Calu3 (cell line): Measurements from ENCODE around the gene SPATS1. TPM values are rescaled to one million over a fixed set of nuclear protein-coding genes. Genes with fewer than 3 reads are reported as not detected.
"Not testable (repeated sequence)": the region's sequence is repeated elsewhere in the genome, so short reads cannot be mapped to it uniquely, and the experiment has no call there.

ENCODE experiments used
- BruUV-seq: library from RNA; stranded (reverse); fragments of 400-500 nt; replicated peaks from 2 replicates; lab custom pipeline; 2021; lab: Mats Ljungman, UMichigan
- CTCF ChIA-PET: fragments of 300-600 bp; sonication (Branson Sonifier 250); formaldehyde crosslinking; loops from one replicate; lab custom pipeline; 2022; ENCODE audit warnings: antibody characterized with exemption; lab: Charles Lee
- DNase-seq: peaks from one replicate; pipeline ENCODE4 v3.0.0; 2022
- H3K27ac Mint-ChIP-seq: one replicate; pipeline ENCODE4 v1.8.0; 2022; ENCODE audit warnings: mixed read lengths; ENCODE audit not compliant: unreplicated experiment
- H3K27me3 Mint-ChIP-seq: one replicate; pipeline ENCODE4 v1.8.0; 2022; ENCODE audit warnings: mixed read lengths; ENCODE audit not compliant: unreplicated experiment
- H3K36me3 Mint-ChIP-seq: one replicate; pipeline ENCODE4 v1.8.0; 2022; ENCODE audit warnings: mild to moderate bottlenecking, moderate library complexity, mixed read lengths; ENCODE audit not compliant: insufficient read depth, unreplicated experiment
- H3K4me1 Mint-ChIP-seq: one replicate; pipeline ENCODE4 v1.8.0; 2022; ENCODE audit warnings: mild to moderate bottlenecking, low read depth, mixed read lengths; ENCODE audit not compliant: unreplicated experiment
- H3K4me3 Mint-ChIP-seq: one replicate; pipeline ENCODE4 v1.8.0; 2022; ENCODE audit warnings: mild to moderate bottlenecking, low read depth, moderate library complexity, mixed read lengths; ENCODE audit not compliant: unreplicated experiment
- H3K9me3 Mint-ChIP-seq: one replicate; pipeline ENCODE4 v1.8.0; 2022; ENCODE audit warnings: low read depth, mixed read lengths; ENCODE audit not compliant: unreplicated experiment
- intact Hi-C: fragments of 100-400 bp; cut with micrococcal nuclease; formaldehyde crosslinking; loops from one replicate; pipeline ENCODE4 v1.10.0; 2022; ENCODE audit not compliant: unreplicated experiment
- total RNA-seq: library from RNA; stranded (reverse); gene quantifications from 2 replicates; pipeline ENCODE4 v1.2.3, GENCODE V29; 2022
- TF ChIP-seq, protein P1 (sequence below): fragments of 200-600 bp; IDR thresholded peaks from one replicate; pipeline ENCODE4 v1.8.0; 2022; ENCODE audit warnings: antibody characterized with exemption; ENCODE audit not compliant: unreplicated experiment

The SPATS1 gene
- total RNA-seq, 1 experiment from 2014 or later, result not detected

DNA sequence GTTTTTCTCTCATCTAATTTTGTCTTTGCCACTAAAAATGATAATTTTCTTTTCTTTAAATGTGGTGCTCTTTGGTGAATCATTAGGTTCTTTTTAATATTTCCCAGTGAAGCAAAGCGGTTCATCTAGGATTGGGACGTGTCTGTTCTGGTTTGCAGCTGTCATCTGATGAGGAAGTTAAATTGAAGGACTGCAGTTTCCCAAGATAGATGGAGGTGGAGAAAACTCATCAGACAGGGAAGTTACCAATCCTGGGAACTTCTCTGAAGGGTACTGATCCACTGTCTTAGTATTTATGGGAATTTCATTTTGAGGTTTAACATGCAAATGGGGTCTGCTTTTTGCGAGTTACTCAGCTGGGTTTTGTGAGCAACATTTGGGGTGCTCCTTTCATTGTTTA lies 26.9 kb upstream of the SPATS1 start:
- CTCF ChIA-PET, result no interaction called here
- Mint-ChIP-seq H3K36me3 (peaks cover 15% of the 10 kb centered on the region), H3K4me3 (no peak overlapping the region), H3K27ac (no peak overlapping the region), H3K27me3 (peaks cover 61% of the 10 kb centered on the region), H3K9me3 (no peaks in the 10 kb centered on the region), H3K4me1 (peaks cover 10% of the 10 kb centered on the region)
- no peak for DNase-seq
- intact Hi-C loops, result no loop called here
- TF ChIP-seq, protein P1, sequence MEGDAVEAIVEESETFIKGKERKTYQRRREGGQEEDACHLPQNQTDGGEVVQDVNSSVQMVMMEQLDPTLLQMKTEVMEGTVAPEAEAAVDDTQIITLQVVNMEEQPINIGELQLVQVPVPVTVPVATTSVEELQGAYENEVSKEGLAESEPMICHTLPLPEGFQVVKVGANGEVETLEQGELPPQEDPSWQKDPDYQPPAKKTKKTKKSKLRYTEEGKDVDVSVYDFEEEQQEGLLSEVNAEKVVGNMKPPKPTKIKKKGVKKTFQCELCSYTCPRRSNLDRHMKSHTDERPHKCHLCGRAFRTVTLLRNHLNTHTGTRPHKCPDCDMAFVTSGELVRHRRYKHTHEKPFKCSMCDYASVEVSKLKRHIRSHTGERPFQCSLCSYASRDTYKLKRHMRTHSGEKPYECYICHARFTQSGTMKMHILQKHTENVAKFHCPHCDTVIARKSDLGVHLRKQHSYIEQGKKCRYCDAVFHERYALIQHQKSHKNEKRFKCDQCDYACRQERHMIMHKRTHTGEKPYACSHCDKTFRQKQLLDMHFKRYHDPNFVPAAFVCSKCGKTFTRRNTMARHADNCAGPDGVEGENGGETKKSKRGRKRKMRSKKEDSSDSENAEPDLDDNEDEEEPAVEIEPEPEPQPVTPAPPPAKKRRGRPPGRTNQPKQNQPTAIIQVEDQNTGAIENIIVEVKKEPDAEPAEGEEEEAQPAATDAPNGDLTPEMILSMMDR, result no peak
- no TSS peak for BruUV-seq

DNA sequence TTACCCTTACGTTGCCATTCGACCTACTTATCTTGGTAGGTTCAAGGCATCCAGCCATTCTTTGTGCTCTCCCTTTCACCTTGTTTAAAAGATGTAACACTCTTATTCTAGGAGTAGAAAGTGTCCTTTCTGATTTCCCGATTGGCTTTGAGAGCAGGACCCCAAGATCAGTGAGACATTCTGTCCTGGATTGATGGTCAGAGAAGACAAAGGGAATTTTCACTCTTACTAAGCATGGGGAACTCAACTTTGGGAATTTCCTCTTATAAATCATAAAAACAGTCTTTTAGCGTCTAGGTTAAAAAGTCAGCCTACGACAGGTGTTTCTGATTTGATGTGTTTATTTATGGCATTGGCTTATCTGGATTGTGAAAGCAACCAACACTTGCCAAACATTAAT lies 26.5 kb upstream of the SPATS1 start:
- intact Hi-C loops, result no loop called here
- BruUV-seq, result no TSS peak
- Mint-ChIP-seq H3K4me3 (no peak overlapping the region), H3K4me1 (peaks cover 10% of the 10 kb centered on the region), H3K27me3 (peaks cover 65% of the 10 kb centered on the region), H3K36me3 (peaks cover 15% of the 10 kb centered on the region), H3K27ac (no peak overlapping the region), H3K9me3 (no peaks in the 10 kb centered on the region)
- TF ChIP-seq, protein P1, result no peak
- DNase-seq, result no peak
- CTCF ChIA-PET, result no interaction called here

DNA sequence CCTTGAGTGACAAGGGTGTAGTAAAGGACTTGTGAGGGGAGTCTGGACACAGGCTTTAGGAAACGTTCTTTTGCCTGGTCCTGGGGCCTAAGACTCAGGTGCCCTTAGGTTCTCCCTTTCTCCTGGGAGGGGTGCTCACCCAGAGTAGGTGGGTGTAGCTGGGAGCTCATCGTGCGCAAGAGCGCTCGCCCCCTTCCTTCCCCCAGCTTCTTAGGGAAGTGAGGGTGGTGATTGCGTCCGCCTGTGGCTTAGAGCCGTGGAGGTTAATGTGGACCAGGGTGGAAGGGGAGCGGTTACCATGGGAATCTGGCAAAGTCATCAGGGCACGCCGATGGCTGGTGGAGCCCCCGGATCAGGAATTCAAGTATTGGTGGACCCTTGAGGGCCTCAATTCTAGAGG lies 26.0 kb upstream of the SPATS1 start:
- DNase-seq, result no peak
- Mint-ChIP-seq H3K9me3 (no peaks in the 10 kb centered on the region), H3K36me3 (peaks cover 15% of the 10 kb centered on the region), H3K4me3 (no peak overlapping the region), H3K4me1 (peaks cover 10% of the 10 kb centered on the region), H3K27ac (no peak overlapping the region), H3K27me3 (peaks cover 70% of the 10 kb centered on the region)
- CTCF ChIA-PET, result no interaction called here
- no TSS peak for BruUV-seq
- intact Hi-C loops, result no loop called here
- TF ChIP-seq, protein P1, result no peak

DNA sequence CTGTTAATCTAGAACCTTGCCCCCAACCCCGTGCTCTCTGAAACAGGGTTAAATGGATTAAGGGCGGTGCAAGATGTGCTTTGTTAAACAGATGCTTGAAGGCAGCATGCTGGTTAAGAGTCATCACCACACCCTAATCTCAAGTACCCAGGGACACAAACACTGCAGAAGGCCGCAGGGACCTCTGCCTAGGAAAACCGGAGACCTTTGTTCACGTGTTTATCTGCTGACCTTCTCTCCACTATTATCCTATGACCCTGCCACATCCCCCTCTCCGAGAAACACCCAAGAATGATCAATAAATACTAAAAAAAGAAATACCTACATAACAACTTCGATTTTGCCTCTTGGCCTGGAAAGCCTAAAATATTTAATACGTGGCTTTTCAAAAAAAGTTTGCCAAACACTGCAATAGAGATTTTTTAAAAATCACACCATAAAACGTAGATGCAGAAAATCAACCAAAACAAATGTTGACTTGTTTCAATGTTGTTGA lies 25.3 kb upstream of the SPATS1 start:
- CTCF ChIA-PET, intact Hi-C loops: not testable (repeated sequence)

DNA sequence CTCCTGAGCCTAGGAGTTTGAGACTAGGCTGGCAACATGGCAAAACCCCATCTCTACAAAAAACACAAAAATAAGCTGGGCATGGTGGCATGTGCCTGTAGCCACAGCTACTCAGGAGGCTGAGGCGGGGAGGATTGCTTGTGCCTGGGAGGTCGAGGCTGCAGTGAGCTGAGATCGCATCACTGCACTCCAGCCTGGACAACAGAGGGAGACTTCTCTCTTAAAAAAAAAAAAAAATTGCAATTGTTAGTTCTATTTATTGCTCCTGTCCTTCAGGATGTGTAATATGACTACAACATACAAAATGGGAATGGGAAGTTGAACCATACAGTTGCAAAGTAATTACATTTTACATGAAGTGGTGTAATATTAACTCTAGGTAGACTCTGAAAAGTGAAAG lies 21.2 kb upstream of the SPATS1 start:
- Mint-ChIP-seq H3K4me1 (no peaks in the 10 kb centered on the region), H3K36me3 (no peaks in the 10 kb centered on the region), H3K4me3 (no peak overlapping the region), H3K27ac (no peak overlapping the region), H3K9me3 (no peaks in the 10 kb centered on the region), H3K27me3 (peaks cover 85% of the 10 kb centered on the region)
- BruUV-seq, result no TSS peak
- no peak for DNase-seq
- CTCF ChIA-PET, result interaction anchor here (0.6 to 0.7 kb wide), 2 partner anchors 191 to 668 kb away, joined by 5 to 7 read pairs; no protein-coding TSS in a partner anchor
- TF ChIP-seq, protein P1, result no peak
- intact Hi-C loops, result no loop called here

More for the DNA sequence above, 25.3 kb upstream of the SPATS1 start:
- H3K27ac Mint-ChIP-seq, H3K4me1 Mint-ChIP-seq, BruUV-seq, H3K9me3 Mint-ChIP-seq, DNase-seq, H3K4me3 Mint-ChIP-seq: not testable (repeated sequence)
- Mint-ChIP-seq H3K27me3 (peaks cover 72% of the 10 kb centered on the region), H3K36me3 (peaks cover 13% of the 10 kb centered on the region)
